ENCODE measurements around the gene ZNF462. TPM values are rescaled to one million over a fixed set of nuclear protein-coding genes. Genes with fewer than 3 reads are reported as not detected.

ZNF462 gene
- total and polyA plus RNA-seq, 2 of the 13 experiments (the other 11 are each of a cell fraction or from before 2014, with no cell fraction given) = not detected

- Histone ChIP-seq H3K79me2 (ENCODE audit: insufficient read depth, low read length) (no peaks in the 10 kb centered on the region), H3K36me3 (replicated peaks in 1 of 2; ENCODE audit: control insufficient read depth in 1 of 2, insufficient read depth in 2 of 2, low read length in 2 of 2) (no peaks in the 10 kb centered on the region), H3K27ac (ENCODE audit: extremely low read length, insufficient read depth, low read length) (no peak overlapping the region), H3K9ac (ENCODE audit: insufficient read depth, low read depth, low read length) (no peak overlapping the region), H2AFZ (ENCODE audit: low read length) (no peak overlapping the region), H4K20me1 (ENCODE audit: insufficient read depth, low read length) (no peaks in the 10 kb centered on the region), H3K4me2 (ENCODE audit: low read depth, low read length) (no peak overlapping the region), H3K4me3 (replicated peaks in 1 of 3; ENCODE audit: insufficient read depth in 1 of 3, low read depth in 2 of 3, low read length in 3 of 3) (no peak overlapping the region), H3K27me3 (ENCODE audit: control insufficient read depth in 1 of 2, insufficient read depth in 2 of 2, low read length in 2 of 2) (no peaks in the 10 kb centered on the region), H3K4me1 (ENCODE audit: insufficient read depth, low read length) (no peaks in the 10 kb centered on the region), H3K9me3 (ENCODE audit: low read length) (no peaks in the 10 kb centered on the region)
- in situ Hi-C loops (cut with HindIII; ENCODE audit: extremely low pct_ligation_motif_present, low pct_unique_long_range_greater_than_20kb) (no loop called here), intact Hi-C loops (cut with micrococcal nuclease; ENCODE audit: unreplicated experiment) (no loop called here)
- ChIA-PET CTCF (ENCODE audit: low intra/inter-chr PET ratio, low total read pairs) (no interaction called here), POLR2A (no interaction called here)
- FAIRE-seq = no peak
- BruUV-seq (replicated peaks) = no TSS peak
- 3% methylated on average over 1 of the region's 1 CpG for WGBS (ENCODE audit: low lambda C conversion rate)
- TF ChIP-seq ZNF75D (CRISPR knock-in tag; IDR thresholded peaks at IDR 0.05; ENCODE audit: borderline replicate concordance) (no peak), ISL2 (CRISPR knock-in tag; IDR thresholded peaks at IDR 0.05) (no peak), ZFAT (CRISPR knock-in tag; conservative IDR thresholded peaks at IDR 0.05) (no peak), TEAD2 (CRISPR knock-in tag; IDR thresholded peaks at IDR 0.05) (no peak), NFKB2 (CRISPR knock-in tag; IDR thresholded peaks at IDR 0.05; ENCODE audit: borderline replicate concordance) (no peak), ZNF878 (CRISPR knock-in tag; IDR thresholded peaks at IDR 0.05) (no peak), ZNF572 (CRISPR knock-in tag; IDR thresholded peaks at IDR 0.05) (no peak)
- TF ChIP-seq, protein P1, sequence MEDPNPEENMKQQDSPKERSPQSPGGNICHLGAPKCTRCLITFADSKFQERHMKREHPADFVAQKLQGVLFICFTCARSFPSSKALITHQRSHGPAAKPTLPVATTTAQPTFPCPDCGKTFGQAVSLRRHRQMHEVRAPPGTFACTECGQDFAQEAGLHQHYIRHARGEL (CRISPR knock-in tag; IDR thresholded peaks at IDR 0.05) = no peak
- ATAC-seq = no peak
- DNase-seq (ENCODE audit: low spot score) = no peak
Measured at GRCh38 chr9:106897236-106897635, 34.3 kb downstream of the ZNF462 start.

DNA sequence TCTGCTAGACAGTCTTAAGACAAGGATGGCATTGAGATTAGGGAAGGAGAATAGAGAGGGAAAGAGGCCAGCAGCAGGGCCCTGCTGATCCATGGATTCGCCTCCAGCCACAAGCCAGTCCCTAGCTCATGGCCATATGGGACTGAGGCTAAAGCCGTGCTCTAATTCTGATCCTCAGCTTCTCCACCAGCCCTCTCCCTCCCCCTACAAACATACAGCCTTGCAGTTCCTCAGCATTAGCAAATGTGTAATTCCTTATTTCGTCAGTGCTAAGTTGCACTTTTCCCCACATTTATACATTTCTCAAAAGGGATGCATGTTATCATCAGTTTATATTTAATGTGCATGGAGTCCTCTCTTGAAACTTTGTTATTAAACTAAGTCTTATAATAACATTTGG, 34.8 kb downstream of the ZNF462 start:
- H4K20me1 ChIP-seq (ENCODE audit: insufficient read depth, low read length) = no peaks in the 10 kb centered on the region
- H3K79me2 ChIP-seq (ENCODE audit: insufficient read depth, low read length) = no peaks in the 10 kb centered on the region
- no peak overlapping the region for H2AFZ ChIP-seq (ENCODE audit: low read length)
- H3K27ac ChIP-seq (ENCODE audit: extremely low read length, insufficient read depth, low read length) = no peak overlapping the region
- H3K4me2 ChIP-seq (ENCODE audit: low read depth, low read length) = no peak overlapping the region
- no TSS peak for BruUV-seq (replicated peaks)
- ChIA-PET CTCF (ENCODE audit: low intra/inter-chr PET ratio, low total read pairs) (no interaction called here), POLR2A (no interaction called here)
- no peak overlapping the region for H3K9ac ChIP-seq (ENCODE audit: insufficient read depth, low read depth, low read length)
- no peaks in the 10 kb centered on the region for H3K9me3 ChIP-seq (ENCODE audit: low read length)
- H3K4me3 ChIP-seq (replicated peaks in 1 of 3; ENCODE audit: insufficient read depth in 1 of 3, low read depth in 2 of 3, low read length in 3 of 3) = no peak overlapping the region
- no peak for DNase-seq (ENCODE audit: low spot score)
- no peak for ATAC-seq
- no peaks in the 10 kb centered on the region for H3K4me1 ChIP-seq (ENCODE audit: insufficient read depth, low read length)
- H3K27me3 ChIP-seq (ENCODE audit: control insufficient read depth in 1 of 2, insufficient read depth in 2 of 2, low read length in 2 of 2) = no peaks in the 10 kb centered on the region
- no peak for FAIRE-seq
- in situ Hi-C loops (cut with HindIII; ENCODE audit: extremely low pct_ligation_motif_present, low pct_unique_long_range_greater_than_20kb) (no loop called here), intact Hi-C loops (cut with micrococcal nuclease; ENCODE audit: unreplicated experiment) (no loop called here)
- no peaks in the 10 kb centered on the region for H3K36me3 ChIP-seq (replicated peaks in 1 of 2; ENCODE audit: control insufficient read depth in 1 of 2, insufficient read depth in 2 of 2, low read length in 2 of 2)
- WGBS (ENCODE audit: low lambda C conversion rate) = 1% methylated on average over 3 of the region's 3 CpGs
- TF ChIP-seq, protein P2, sequence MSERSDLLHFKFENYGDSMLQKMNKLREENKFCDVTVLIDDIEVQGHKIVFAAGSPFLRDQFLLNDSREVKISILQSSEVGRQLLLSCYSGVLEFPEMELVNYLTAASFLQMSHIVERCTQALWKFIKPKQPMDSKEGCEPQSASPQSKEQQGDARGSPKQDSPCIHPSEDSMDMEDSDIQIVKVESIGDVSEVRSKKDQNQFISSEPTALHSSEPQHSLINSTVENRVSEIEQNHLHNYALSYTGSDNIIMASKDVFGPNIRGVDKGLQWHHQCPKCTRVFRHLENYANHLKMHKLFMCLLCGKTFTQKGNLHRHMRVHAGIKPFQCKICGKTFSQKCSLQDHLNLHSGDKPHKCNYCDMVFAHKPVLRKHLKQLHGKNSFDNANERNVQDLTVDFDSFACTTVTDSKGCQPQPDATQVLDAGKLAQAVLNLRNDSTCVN (CRISPR knock-in tag; IDR thresholded peaks at IDR 0.05; ENCODE audit: borderline replicate concordance) = no peak
- TF ChIP-seq ZSCAN9 (CRISPR knock-in tag; IDR thresholded peaks at IDR 0.05; ENCODE audit: borderline replicate concordance) (no peak), HIC2 (CRISPR knock-in tag; IDR thresholded peaks at IDR 0.05; ENCODE audit: low read depth) (no peak), RBM22 (optimal IDR thresholded peaks at IDR 0.05; ENCODE audit: low read length) (no peak), KDM2A (CRISPR knock-in tag; IDR thresholded peaks at IDR 0.05; ENCODE audit: borderline replicate concordance, low read depth) (no peak), ZNF329 (CRISPR knock-in tag; IDR thresholded peaks at IDR 0.05; ENCODE audit: low read depth) (no peak)
- TF ChIP-seq, protein P3, sequence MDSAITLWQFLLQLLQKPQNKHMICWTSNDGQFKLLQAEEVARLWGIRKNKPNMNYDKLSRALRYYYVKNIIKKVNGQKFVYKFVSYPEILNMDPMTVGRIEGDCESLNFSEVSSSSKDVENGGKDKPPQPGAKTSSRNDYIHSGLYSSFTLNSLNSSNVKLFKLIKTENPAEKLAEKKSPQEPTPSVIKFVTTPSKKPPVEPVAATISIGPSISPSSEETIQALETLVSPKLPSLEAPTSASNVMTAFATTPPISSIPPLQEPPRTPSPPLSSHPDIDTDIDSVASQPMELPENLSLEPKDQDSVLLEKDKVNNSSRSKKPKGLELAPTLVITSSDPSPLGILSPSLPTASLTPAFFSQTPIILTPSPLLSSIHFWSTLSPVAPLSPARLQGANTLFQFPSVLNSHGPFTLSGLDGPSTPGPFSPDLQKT (CRISPR knock-in tag; IDR thresholded peaks at IDR 0.05; ENCODE audit: borderline replicate concordance) = no peak
